ENCODE results near the gene DLGAP1. TPM values are rescaled to one million over a fixed set of nuclear protein-coding genes. Genes with fewer than 3 reads are reported as not detected.

Gene DLGAP1
- total RNA-seq, 1 donor from 2014 or later, result 2.0 TPM

GRCh38 chr18:4276953-4277585, 178.0 kb downstream of the DLGAP1 start:
- no peak for DNase-seq (ENCODE audit: low spot score in 2 of 2)
- no peak overlapping the region for H3K27ac ChIP-seq
- H3K4me1 ChIP-seq, result no peaks in the 10 kb centered on the region
- no peaks in the 10 kb centered on the region for H3K27me3 ChIP-seq
- H3K36me3 ChIP-seq, result no peaks in the 10 kb centered on the region
- intact Hi-C loops (cut with DNase I), result no loop called here
- TF ChIP-seq CTCF (IDR thresholded peaks at IDR 0.05), result no peak
- no peak overlapping the region for H3K4me3 ChIP-seq
- H3K9me3 ChIP-seq, result no peaks in the 10 kb centered on the region

- H3K4me3 ChIP-seq, result no peak overlapping the region
- no peaks in the 10 kb centered on the region for H3K36me3 ChIP-seq
- no peak overlapping the region for H3K27ac ChIP-seq
- H3K9me3 ChIP-seq, result no peaks in the 10 kb centered on the region
- H3K4me1 ChIP-seq, result no peaks in the 10 kb centered on the region
- intact Hi-C loops (cut with DNase I), result no loop called here
- TF ChIP-seq CTCF (IDR thresholded peaks at IDR 0.05), result no peak
- DNase-seq (ENCODE audit: low spot score in 2 of 2), result no peak
- no peaks in the 10 kb centered on the region for H3K27me3 ChIP-seq
Measured at GRCh38 chr18:4271952-4272351, 183.2 kb downstream of the DLGAP1 start.

GRCh38 chr18:4270988-4271387, 184.1 kb downstream of the DLGAP1 start:
- H3K9me3 ChIP-seq, result no peaks in the 10 kb centered on the region
- no peak overlapping the region for H3K4me3 ChIP-seq
- no peak for TF ChIP-seq CTCF (IDR thresholded peaks at IDR 0.05)
- no peaks in the 10 kb centered on the region for H3K36me3 ChIP-seq
- H3K27ac ChIP-seq, result no peak overlapping the region
- no peak for DNase-seq (ENCODE audit: low spot score in 2 of 2)
- no peaks in the 10 kb centered on the region for H3K4me1 ChIP-seq
- no peaks in the 10 kb centered on the region for H3K27me3 ChIP-seq
- intact Hi-C loops (cut with DNase I), result no loop called here

GRCh38 chr18:4270016-4270415, 185.1 kb downstream of the DLGAP1 start:
- Histone ChIP-seq H3K4me1 (no peaks in the 10 kb centered on the region), H3K27me3 (no peaks in the 10 kb centered on the region), H3K4me3 (no peak overlapping the region), H3K36me3 (no peaks in the 10 kb centered on the region), H3K9me3 (no peaks in the 10 kb centered on the region), H3K27ac (no peak overlapping the region)
- intact Hi-C loops (cut with DNase I), result no loop called here
- DNase-seq (ENCODE audit: low spot score in 2 of 2), result no peak
- TF ChIP-seq CTCF (IDR thresholded peaks at IDR 0.05), result no peak

GRCh38 chr18:4267641-4268040, 187.5 kb downstream of the DLGAP1 start:
- Histone ChIP-seq H3K4me3 (no peak overlapping the region), H3K9me3 (no peaks in the 10 kb centered on the region), H3K27me3 (no peaks in the 10 kb centered on the region), H3K36me3 (no peaks in the 10 kb centered on the region), H3K27ac (no peak overlapping the region), H3K4me1 (no peaks in the 10 kb centered on the region)
- no peak for DNase-seq (ENCODE audit: low spot score in 2 of 2)
- no peak for TF ChIP-seq CTCF (IDR thresholded peaks at IDR 0.05)
- intact Hi-C loops (cut with DNase I), result no loop called here

GRCh38 chr18:4264347-4264791, 190.7 kb downstream of the DLGAP1 start:
- Histone ChIP-seq H3K27me3 (no peaks in the 10 kb centered on the region), H3K27ac (peak overlapping the region in 1 of 2 donors; percentile 27), H3K36me3 (no peaks in the 10 kb centered on the region), H3K4me3 (peak overlapping the region in 1 of 2 donors; percentile 4), H3K4me1 (no peaks in the 10 kb centered on the region), H3K9me3 (no peaks in the 10 kb centered on the region)
- DNase-seq (ENCODE audit: low spot score in 2 of 2), result no peak
- intact Hi-C loops (cut with DNase I), result no loop called here
- TF ChIP-seq CTCF (IDR thresholded peaks at IDR 0.05), result no peak

Measured in ascending aorta (tissue), 2 donors.